Measurements from ENCODE around the gene CDKN2B-AS1. TPM values are rescaled to one million over a fixed set of nuclear protein-coding genes. Genes with fewer than 3 reads are reported as not detected.

CDKN2B-AS1 gene
- total and polyA plus RNA-seq, 3 donors from 2014 or later = 2.2 to 3.5 (median 3.0) TPM

DNA sequence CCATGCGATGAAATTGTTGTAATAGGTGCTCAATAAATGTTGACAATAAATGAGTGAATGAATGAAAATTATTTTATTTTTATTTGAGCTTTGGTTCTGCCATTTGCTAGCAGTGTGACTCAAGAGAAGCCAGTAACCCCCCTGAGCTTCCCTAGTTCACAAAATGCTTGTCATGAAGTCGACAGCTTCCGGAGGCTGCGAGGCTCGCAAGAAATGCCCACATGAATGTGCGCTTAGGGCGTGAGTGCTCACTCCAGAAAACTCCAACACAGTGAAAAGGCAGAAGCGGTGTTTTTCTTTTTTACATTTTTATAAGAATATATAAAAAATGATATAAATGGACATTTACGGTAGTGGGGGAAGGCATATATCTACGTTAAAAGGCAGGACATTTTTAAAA is 26.9 kb upstream of the CDKN2B-AS1 start:
- 17 to 25% methylated on average over 10 of the region's 10 CpGs for WGBS, 2 donors
- no peaks in the 10 kb centered on the region for H3K27me3 ChIP-seq
- no peaks in the 10 kb centered on the region for H3K9me3 ChIP-seq
- no peak overlapping the region for H3K27ac ChIP-seq
- H3K4me3 ChIP-seq = peak overlapping the region in 1 of 2 donors; percentile 1
- H3K36me3 ChIP-seq (ENCODE audit: low read depth, missing control alignments) = no peaks in the 10 kb centered on the region
- no peaks in the 10 kb centered on the region for H3K4me1 ChIP-seq
- TF ChIP-seq, protein P1, sequence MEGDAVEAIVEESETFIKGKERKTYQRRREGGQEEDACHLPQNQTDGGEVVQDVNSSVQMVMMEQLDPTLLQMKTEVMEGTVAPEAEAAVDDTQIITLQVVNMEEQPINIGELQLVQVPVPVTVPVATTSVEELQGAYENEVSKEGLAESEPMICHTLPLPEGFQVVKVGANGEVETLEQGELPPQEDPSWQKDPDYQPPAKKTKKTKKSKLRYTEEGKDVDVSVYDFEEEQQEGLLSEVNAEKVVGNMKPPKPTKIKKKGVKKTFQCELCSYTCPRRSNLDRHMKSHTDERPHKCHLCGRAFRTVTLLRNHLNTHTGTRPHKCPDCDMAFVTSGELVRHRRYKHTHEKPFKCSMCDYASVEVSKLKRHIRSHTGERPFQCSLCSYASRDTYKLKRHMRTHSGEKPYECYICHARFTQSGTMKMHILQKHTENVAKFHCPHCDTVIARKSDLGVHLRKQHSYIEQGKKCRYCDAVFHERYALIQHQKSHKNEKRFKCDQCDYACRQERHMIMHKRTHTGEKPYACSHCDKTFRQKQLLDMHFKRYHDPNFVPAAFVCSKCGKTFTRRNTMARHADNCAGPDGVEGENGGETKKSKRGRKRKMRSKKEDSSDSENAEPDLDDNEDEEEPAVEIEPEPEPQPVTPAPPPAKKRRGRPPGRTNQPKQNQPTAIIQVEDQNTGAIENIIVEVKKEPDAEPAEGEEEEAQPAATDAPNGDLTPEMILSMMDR (IDR thresholded peaks at IDR 0.05) = no peak
- TF ChIP-seq POLR2A (IDR thresholded peaks at IDR 0.05) = no peak
- DNase-seq = no peak
- intact Hi-C loops (cut with DNase I; ENCODE audit: low total_unique reads) = no loop called here

DNA sequence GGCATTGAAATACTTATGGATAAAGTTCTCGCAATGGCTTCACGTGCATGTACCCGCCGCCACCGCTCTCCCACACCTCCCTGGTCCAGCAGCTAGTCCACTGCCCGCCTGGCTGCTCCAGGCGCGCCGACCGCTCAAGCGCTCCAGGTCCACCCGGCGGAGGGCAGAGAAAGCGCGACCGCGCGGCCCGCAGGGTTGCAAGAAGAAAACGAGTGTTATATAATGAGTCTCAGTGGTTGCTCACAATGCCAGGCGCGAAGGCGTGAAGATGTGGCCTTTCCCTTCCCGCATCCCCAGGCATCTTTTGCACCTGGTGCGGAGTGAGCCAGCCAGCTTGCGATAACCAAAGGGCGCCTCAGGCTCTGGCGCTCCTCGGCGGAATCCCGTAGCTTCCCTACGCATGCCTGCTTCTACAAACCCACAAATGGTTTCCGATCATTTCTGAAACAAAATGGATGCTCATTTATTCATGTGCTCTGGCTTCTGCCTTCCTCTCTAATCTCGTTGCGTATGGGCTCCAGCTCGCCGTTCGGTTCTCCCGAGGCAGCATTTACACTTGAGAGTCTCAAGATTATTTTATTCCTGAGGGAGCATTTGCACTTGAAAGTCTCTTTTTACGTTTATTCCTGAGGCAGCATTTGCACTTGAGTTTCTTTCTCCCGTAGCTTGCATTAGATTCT is 26.1 kb upstream of the CDKN2B-AS1 start:
- DNase-seq = no peak
- H3K4me3 ChIP-seq = peak overlapping the region in 1 of 2 donors; percentile 1
- H3K36me3 ChIP-seq (ENCODE audit: low read depth, missing control alignments) = no peaks in the 10 kb centered on the region
- H3K27ac ChIP-seq = no peak overlapping the region
- H3K9me3 ChIP-seq = no peaks in the 10 kb centered on the region
- H3K4me1 ChIP-seq = no peaks in the 10 kb centered on the region
- H3K27me3 ChIP-seq = no peaks in the 10 kb centered on the region
- intact Hi-C loops (cut with DNase I; ENCODE audit: low total_unique reads) = no loop called here
- WGBS, 2 donors = 7 to 10% methylated on average over 29 to 41 of the region's 41 CpGs
- TF ChIP-seq, protein P1 (IDR thresholded peaks at IDR 0.05) = no peak
- no peak for TF ChIP-seq POLR2A (IDR thresholded peaks at IDR 0.05)

DNA sequence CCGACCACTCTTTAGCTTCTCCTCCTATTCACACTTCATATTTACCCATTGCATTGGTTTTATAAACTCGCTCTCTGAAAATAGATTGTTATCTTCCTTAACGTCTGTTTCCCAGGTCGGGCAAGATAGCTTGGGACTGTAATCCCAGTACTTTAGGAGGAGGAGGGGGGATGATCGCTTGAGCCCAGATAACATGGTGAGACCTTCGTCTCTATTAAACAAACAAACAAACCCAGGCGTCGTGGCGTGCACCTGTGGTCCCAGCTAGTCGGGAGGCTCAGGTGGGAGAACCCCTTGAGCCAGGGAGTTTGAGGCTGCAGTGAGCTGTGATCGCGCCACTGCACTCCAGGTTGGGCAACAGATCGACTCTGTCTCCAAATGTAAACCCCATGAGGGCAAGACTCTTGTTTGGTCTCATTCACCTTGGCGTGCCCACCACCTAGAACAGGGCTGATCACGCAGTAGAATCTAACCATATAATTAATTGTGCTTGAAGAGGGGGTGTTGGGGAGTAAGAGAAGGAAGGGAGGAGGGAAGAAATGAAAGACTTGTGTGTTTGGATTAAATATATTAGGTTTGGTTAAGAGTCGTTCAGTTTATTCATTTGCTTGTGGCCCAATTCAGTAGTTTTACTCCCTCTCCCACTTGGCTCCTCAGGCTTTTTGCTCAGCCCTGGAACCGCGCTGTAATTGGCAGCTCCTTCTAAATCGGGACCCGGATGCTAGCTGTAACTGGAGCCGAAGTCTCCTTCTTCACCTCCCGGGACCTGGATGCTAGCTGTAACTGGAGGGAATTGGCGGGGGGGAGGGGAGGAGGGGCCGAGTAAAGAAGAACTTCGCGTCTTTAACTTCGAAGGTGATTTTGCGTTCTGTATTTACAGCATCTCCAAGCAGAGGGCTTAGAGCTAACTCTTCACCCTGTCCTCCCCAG is 25.3 kb upstream of the CDKN2B-AS1 start:
- no peak for DNase-seq
- TF ChIP-seq POLR2A (IDR thresholded peaks at IDR 0.05) = no peak
- TF ChIP-seq, protein P1 (IDR thresholded peaks at IDR 0.05) = no peak
- H3K27me3 ChIP-seq = no peaks in the 10 kb centered on the region
- no peaks in the 10 kb centered on the region for H3K36me3 ChIP-seq (ENCODE audit: low read depth, missing control alignments)
- H3K27ac ChIP-seq = no peak overlapping the region
- H3K9me3 ChIP-seq = no peaks in the 10 kb centered on the region
- WGBS, 2 donors = 7 to 8% methylated on average over 27 to 28 of the region's 28 CpGs
- intact Hi-C loops (cut with DNase I; ENCODE audit: low total_unique reads) = no loop called here
- H3K4me3 ChIP-seq = no peak overlapping the region
- H3K4me1 ChIP-seq = peaks cover 1% of the 10 kb centered on the region

DNA sequence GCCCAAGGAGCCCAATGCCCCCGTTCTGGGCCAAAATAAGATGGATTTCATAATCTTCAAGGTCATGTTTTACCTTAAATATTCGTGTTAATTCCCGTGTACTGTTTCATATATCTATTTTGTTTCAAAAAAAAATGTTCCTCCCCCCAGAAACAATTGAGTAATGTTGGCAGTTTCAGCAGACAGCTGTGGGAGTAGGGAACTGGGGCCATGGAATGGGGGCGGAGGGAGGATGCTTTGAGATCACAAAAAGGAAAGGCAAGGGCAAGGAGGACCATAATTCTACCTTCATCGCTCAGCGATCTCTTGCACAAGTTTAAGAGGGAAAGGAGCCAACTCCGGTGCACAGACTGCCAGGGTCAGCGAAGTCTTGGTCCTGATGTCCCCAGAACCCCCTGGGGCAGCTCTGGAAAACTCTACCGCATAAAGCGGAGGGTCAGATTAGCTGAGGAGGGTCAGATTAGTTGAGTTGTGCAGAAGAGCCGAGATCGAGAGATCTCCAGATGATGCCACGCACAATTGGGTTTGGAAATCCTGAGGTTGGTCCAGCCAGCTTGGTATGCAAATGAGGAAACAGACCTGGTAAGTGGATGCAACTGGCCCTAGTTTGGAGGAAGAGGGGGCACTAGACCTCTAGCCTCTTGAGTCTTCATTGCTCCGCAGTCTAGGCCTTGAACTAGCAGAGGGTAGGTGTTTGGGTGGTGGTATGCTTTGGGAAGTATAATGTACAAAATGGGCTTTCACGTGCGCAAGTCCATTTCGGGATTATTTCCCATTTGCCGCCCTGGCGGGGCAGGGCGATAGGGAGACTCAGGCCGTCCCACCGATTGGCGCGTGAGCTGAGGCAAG is 24.4 kb upstream of the CDKN2B-AS1 start:
- DNase-seq = no peak
- TF ChIP-seq, protein P1 (IDR thresholded peaks at IDR 0.05) = no peak
- no peak for TF ChIP-seq POLR2A (IDR thresholded peaks at IDR 0.05)
- intact Hi-C loops (cut with DNase I; ENCODE audit: low total_unique reads) = no loop called here
- H3K27me3 ChIP-seq = no peaks in the 10 kb centered on the region
- H3K36me3 ChIP-seq (ENCODE audit: low read depth, missing control alignments) = no peaks in the 10 kb centered on the region
- 9 to 22% methylated on average over 21 to 24 of the region's 24 CpGs for WGBS, 2 donors
- H3K4me3 ChIP-seq = no peak overlapping the region
- H3K4me1 ChIP-seq = peaks cover 10% of the 10 kb centered on the region
- no peak overlapping the region for H3K27ac ChIP-seq
- no peaks in the 10 kb centered on the region for H3K9me3 ChIP-seq
